Skeletal muscle cell (primary cell): ENCODE data around the gene MALL.
"Not testable (repeated sequence)": the region's sequence is repeated elsewhere in the genome, so short reads cannot be mapped to it uniquely, and the experiment has no call there.

Source experiments
- DNase-seq: peaks from one replicate; pipeline ENCODE4 v3.0.0-alpha.2; 2010; ENCODE audit warnings: low read depth
- H3K4me3 ChIP-seq: 2 replicates; pipeline ENCODE4 v1.5.1; 2011; ENCODE audit warnings: low read depth, mild to moderate bottlenecking, control low read depth, low read length, moderate library complexity

The MALL gene

GRCh38 chr2:110115291-110116032 lies at the start of gene MALL:
TSS of gene MALL (minus strand) at chr2:110115822. CDS start at chr2:110115792, 30 bp downstream.
- H3K4me3 ChIP-seq, result peak within 1 kb of the TSS; percentile 37
- DNase-seq, result no peak

- peak; percentile 31 for DNase-seq
- H3K4me3 ChIP-seq, result no peak overlapping the region
Observed at GRCh38 chr2:110157153-110157793, 41.7 kb upstream of the MALL start.

- DNase-seq, H3K4me3 ChIP-seq: not testable (repeated sequence)
Observed at GRCh38 chr2:110154828-110155227, 39.2 kb upstream of the MALL start.

- H3K4me3 ChIP-seq, DNase-seq: not testable (repeated sequence)
Observed at GRCh38 chr2:110154188-110154587, 38.6 kb upstream of the MALL start.

- no peak overlapping the region for H3K4me3 ChIP-seq
- no peak for DNase-seq
Observed at GRCh38 chr2:110153416-110153815, 37.8 kb upstream of the MALL start.

GRCh38 chr2:110152943-110153342 lies 37.3 kb upstream of the MALL start:
- no peak overlapping the region for H3K4me3 ChIP-seq

GRCh38 chr2:110149330-110150220 lies 34.0 kb upstream of the MALL start:
- H3K4me3 ChIP-seq, result no peak overlapping the region
- DNase-seq, result peak; percentile 66

More at GRCh38 chr2:110152943-110153342, 37.3 kb upstream of the MALL start:
- DNase-seq, result no peak

DNA sequence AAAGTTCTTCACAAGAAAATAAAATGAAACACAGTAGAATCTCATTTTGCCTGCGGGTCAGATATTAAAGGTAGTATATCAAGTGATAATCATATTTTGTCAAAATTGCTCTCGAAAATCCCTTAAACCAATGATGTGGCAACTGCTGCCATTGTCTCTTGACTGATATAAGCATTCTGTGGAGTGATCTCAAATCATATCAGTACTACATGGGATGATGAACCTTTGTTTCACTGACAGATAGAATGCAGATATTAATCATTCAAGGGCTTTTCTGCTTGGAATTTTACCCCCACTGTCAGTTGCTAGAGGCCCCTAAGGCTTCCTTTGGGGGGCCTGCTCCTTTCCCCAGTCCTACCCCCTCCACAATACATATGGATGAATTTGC lies 31.3 kb upstream of the MALL start:
- H3K4me3 ChIP-seq, result no peak overlapping the region
- no peak for DNase-seq

DNA sequence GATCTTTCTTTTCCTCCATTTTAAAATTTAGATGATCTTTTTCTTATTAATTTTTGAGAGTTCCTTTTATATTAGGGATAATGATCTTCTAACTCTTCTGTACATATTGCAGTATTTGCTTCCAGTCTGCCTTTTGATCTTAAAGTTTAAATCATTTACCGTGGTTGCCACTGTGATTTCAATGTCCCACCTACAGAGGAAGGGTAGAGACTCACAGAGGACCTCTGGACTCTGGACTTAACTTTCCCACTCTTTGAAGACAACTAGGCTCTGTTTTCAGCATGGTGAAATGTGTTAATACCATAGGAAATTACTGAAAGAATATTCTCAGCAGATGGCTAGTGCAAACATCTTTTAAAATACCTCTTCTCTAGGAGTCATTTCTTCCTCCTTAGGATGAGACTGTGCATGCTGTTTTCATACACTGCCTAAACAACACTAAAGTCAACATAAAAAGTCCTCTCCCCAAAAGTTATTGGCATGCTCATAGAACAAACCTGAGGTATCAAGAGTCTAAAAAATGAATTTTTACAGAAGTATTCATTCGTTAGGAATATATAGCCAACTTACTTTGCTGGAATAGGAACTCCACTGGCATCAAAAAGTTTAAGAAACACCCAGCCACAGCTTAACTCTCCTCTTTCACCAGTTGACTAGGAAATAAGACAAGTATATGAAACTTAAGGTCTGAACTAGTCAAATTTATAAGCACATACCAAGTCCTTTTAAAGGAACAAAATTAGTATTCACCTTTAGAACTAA lies 30.7 kb upstream of the MALL start:
- no peak overlapping the region for H3K4me3 ChIP-seq
- no peak for DNase-seq

DNA sequence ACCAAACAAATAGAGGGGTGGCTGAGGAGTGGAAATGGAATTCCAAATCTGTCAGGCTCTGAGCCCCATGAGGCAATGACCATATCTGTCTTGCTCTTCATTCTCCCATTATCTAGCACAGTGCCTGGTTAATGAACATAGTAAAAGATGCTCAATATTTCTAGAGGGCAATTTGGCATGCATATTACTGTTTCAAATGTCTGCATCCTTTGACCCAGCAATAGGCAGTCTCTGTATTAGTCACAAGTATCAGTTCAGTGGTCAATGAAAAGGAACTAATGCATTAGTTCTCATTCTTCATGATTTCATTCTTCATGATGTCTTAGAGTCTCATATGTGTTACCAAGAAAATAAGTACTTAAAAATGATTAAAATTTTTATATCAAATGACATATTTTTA lies 28.4 kb upstream of the MALL start:
- no peak for DNase-seq
- H3K4me3 ChIP-seq, result no peak overlapping the region

DNA sequence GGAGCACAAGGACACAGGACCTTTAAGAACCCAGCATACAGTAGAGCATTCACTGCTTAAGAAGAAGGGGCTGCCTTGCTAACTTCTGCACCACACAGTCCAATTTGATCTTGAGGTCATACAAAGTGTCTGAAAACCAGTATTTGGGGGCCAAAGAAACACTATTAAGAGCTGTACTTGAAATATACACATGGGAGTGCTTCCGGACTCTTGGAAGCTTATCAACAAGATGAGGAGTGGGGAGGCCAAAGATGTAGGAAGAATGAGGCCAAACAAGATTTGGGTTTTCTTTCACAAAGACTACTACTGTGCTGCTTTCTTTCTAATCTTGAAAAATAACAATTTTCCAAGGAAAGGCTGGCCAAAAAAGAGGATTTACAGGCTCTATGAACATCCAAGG lies 24.8 kb upstream of the MALL start:
- no peak for DNase-seq

DNA sequence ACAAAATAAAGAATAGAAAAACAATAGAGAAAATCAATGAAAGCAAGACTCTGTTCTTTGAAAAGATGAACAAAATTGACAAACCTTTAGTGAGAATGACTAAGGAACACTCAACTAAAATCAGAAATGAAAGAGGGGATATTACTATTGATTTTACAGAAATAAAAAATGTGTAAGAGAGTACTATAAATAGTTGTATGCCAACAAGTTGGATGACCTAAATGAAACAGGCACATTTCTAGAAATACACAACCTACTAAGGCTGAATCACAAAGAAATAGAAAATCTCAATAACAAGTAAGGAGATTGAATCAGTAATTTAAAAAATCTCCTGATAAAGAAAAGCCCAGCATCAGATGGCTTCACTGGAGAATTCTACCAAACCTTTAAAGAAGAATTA lies 18.4 kb upstream of the MALL start:
- no peak overlapping the region for H3K4me3 ChIP-seq
- DNase-seq, result no peak

More for the DNA sequence above, 24.8 kb upstream of the MALL start:
- H3K4me3 ChIP-seq, result no peak overlapping the region

GRCh38 chr2:110131166-110131565 lies 15.5 kb upstream of the MALL start:
- DNase-seq, result no peak
- H3K4me3 ChIP-seq, result no peak overlapping the region

DNA sequence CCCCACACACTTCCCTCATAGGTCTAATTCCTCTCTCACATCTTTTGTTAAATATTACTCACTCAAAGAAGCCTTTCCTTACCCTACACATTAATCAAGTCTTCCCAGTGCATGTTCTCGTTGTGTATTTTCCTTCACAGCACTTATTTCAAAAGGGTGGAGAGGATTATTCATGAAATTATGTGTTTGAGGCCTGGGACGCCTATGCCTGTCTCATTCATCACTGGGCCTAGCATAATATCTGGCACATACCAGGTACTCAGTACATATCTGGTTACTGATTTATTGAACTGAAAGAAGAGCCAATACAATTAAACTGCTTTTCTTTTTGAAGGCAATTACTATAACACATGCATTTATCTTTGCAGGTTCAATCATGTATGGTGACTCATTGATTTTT lies 15.1 kb upstream of the MALL start:
- H3K4me3 ChIP-seq, result no peak overlapping the region
- no peak for DNase-seq

- H3K4me3 ChIP-seq, result no peak overlapping the region
- DNase-seq, result no peak
Observed at GRCh38 chr2:110126906-110127305, 11.3 kb upstream of the MALL start.

GRCh38 chr2:110126086-110126773 lies 10.6 kb upstream of the MALL start:
- no peak overlapping the region for H3K4me3 ChIP-seq
- no peak for DNase-seq

DNA sequence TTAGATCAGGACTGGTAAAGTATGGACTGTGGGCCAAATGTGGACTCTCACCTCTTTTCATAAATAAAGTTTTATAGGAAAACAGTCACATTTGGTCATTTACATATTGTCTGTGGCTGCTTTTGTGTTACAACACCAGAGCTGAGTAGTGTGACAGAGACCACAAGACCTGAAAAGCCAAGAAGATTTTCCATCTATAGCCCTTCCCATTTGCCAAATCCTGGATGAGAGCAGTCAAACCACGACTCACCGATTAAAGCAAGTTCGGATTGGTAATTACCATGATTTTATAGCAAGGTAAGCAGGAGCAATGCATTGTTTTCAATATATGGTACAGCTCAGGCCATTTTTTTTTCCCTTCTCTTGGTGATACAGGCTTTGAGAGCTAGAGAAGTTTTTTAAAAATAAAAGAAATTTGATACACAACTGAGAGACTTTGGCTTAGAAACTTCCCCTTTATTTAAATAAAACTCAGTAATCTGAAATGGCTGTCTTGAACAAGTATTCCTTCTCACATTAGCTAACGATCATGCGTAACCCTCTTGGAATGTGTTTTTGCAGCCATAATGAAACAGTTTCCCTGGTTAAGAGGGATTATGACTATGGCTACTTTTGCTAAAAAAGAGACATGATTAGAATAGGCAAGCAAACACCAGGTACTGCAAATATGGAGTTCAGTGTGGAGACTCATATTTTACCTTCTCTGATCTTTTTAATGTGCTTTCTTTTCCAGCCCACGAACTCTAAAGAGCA lies 9.5 kb upstream of the MALL start:
- no peak for DNase-seq
- no peak overlapping the region for H3K4me3 ChIP-seq
